Choroid plexus epithelial cell (primary cell): ENCODE results near the gene PHACTR1.

Experiments
- DNase-seq: peaks from one replicate; pipeline ENCODE4 v3.0.0-alpha.2; 2010; ENCODE audit warnings: low read depth
- H3K4me3 ChIP-seq: 2 replicates; pipeline ENCODE4 v1.5.1; 2011; ENCODE audit warnings: low read depth, mild to moderate bottlenecking, control low read depth, low read length, moderate library complexity
- TF ChIP-seq, protein P1 (sequence below): conservative IDR thresholded peaks from 2 replicates; pipeline ENCODE4 v1.5.1; 2011; ENCODE audit warnings: low read depth, mild to moderate bottlenecking, control low read depth, inconsistent platforms, low read length, moderate library complexity

The PHACTR1 gene

DNA sequence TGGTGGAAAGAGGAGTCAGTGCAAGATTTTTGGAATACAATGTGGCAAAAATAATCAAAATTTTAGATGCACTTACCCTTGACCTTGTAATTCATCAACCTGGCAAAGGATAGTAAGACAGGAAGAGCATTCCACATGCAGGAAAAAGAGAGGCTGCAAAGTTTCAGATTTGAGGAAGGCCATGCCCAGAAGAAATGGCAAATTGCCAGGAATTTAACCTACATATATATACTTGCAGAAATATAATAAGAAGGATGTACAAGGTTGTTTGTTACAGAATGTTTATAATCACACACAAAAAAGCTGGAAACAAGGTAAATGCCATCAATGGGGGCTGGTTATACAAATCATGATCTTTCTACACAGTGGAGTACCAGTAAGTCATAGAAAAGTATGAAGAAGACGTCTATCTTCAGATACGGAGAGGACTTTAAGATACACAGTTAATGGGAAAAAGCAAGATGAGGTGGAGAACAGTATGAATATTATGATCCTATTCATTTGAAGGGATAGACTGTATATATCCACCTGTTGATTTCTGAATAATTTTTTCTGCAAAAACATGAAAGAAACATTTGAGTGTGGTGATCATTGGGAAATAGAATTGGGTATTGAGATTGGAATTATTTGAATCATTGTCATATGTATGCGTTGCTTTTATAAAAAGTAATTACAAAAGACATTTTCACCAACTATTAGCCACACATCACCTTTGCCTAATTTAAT lies 358.0 kb downstream of the PHACTR1 start:
- H3K4me3 ChIP-seq: no peak overlapping the region
- TF ChIP-seq, protein P1, sequence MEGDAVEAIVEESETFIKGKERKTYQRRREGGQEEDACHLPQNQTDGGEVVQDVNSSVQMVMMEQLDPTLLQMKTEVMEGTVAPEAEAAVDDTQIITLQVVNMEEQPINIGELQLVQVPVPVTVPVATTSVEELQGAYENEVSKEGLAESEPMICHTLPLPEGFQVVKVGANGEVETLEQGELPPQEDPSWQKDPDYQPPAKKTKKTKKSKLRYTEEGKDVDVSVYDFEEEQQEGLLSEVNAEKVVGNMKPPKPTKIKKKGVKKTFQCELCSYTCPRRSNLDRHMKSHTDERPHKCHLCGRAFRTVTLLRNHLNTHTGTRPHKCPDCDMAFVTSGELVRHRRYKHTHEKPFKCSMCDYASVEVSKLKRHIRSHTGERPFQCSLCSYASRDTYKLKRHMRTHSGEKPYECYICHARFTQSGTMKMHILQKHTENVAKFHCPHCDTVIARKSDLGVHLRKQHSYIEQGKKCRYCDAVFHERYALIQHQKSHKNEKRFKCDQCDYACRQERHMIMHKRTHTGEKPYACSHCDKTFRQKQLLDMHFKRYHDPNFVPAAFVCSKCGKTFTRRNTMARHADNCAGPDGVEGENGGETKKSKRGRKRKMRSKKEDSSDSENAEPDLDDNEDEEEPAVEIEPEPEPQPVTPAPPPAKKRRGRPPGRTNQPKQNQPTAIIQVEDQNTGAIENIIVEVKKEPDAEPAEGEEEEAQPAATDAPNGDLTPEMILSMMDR: no peak
- no peak for DNase-seq

DNA sequence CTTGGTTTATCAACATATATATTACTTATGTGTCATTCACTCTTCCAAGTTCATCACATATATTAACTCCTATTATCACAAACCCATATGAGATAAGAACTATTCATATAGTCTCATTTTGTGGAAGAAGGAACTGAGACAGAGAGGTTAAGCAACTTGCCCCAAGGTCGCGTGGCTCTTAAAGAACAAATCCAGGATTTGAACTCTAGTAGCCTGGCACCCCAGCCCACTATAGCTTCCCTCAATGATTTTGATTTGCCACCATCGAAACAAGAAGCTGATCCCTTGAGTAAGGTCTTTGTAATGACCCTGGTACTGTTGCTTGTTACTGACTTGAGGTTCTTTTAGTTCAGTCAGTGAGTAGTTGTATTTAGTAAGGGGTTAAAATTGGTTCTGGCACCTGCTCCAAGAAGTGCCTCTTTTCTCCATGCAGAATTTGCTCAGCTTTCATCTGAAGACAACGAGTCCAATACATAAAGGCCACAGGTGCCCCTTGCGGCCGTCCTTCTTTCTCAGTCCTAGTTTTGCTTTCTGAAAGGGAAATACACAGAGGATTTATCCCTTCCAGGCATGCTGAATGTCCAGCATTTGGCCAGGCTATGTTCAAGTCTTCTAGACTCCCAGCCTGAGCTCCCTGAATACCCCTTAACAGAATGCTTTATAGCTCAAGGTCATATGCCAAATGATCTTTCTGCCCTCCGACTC lies 358.7 kb downstream of the PHACTR1 start:
- H3K4me3 ChIP-seq: no peak overlapping the region
- TF ChIP-seq, protein P1: no peak
- no peak for DNase-seq

DNA sequence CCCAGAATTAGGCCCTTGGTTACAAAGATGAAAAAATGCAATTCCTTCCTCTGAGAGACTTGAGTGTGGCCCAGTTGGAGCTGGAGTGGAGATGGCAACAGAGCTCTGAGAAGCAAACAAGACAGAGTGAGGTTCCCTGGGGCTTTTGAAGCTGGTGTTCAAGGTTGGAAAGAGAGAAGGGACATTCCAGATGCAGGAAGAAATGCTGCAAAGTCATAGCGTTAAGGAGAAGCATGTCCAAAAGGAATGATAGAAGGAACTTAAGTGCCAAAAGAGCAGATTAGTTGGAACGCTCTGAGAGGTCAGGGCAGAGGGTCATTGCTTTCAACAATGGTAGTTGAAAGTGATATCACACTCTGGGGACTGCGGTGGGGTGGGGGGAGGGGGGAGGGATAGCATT lies 360.0 kb downstream of the PHACTR1 start:
- TF ChIP-seq, protein P1: no peak
- DNase-seq: no peak
- no peak overlapping the region for H3K4me3 ChIP-seq

DNA sequence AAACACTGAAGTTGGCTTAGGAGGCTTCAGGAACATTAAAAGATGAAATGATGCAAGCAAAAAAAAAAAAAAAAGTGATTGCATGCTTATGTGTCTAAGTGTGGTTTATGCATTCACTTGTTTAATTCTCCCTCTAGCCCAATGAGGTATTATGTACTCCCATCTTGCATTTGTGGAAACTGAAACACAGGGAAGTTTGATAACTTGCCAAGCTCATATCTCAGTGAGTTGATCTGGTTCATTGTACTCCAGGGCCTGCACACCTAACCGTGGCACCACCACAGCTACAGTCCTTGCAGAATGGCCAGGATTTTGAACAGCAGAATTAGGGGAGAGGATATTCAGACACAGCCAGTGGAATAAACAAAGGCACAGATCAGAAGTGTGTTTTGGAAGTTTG lies 360.6 kb downstream of the PHACTR1 start:
- H3K4me3 ChIP-seq: no peak overlapping the region
- TF ChIP-seq, protein P1: no peak
- no peak for DNase-seq

DNA sequence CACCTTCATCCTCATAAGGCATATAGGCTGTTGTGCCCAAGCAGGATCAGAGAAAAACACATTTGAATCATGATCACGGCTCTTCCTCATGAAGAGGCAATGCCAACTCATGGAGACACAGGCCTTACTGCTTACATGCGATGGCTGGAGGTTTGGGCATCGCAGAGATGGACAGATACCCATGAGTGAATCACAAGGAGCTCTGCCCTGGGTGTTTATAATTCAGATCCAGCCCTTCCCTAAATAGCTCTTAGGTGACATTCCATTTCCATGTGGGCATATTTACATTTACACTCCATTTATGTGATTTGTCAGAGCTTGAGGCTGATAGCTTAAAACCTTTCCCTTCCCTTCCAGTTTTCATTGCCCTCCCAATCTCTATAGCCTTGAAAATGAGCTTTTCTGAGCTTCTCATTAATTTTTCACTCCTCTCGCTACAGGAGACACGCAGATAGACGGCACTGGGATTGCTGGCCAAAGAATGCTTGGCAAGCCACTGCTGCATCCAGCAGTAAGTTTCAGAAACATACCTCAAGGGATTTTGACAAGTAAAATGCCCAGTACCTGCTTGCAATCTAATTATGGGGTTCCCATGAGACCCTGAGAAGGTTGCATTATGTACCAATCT lies 362.6 kb downstream of the PHACTR1 start:
- H3K4me3 ChIP-seq: no peak overlapping the region
- TF ChIP-seq, protein P1: no peak
- no peak for DNase-seq

DNA sequence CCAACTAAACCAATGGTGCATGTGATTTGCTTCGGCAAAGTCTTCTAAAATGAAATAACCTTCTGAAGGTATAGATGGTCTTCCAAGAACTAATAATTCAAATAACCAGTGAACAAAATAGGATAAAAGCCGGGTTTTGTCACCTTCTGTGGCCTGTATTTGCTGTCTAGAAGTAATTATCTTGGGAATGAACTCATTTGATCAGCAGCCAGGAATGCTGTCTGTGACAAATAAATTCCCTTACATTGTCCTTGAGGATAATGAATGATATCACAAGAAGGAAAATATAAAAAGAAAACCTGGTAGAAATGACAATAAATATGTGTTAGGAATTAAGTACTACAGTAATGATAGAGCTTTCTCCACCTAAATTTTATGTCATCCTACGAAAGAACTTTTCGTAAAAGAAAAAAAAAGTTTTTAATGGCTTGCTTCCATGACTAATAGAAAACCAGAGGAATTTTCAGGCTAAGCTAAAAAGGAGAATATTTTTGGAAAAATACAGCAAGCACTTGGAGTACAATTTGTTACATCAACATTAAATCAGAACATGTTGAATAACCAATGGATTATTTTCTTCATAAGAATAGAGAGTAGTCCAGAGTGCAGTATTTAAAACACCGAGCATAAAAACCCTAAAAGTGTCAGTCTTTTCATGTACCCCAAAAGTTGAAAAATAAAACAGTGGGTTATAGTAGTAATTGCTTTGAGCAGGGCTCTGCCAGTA lies 364.1 kb downstream of the PHACTR1 start:
- TF ChIP-seq, protein P1: no peak
- no peak overlapping the region for H3K4me3 ChIP-seq
- DNase-seq: no peak
